Esophagus squamous epithelium (tissue), 5 donors: ENCODE measurements around the gene B3GALNT2. TPM values are rescaled to one million over a fixed set of nuclear protein-coding genes. Genes with fewer than 3 reads are reported as not detected.

Experiments
- DNase-seq: peaks from one replicate; lab custom pipeline; 2025; lab: John Stamatoyannopoulos, UW
- H3K27ac ChIP-seq, 4 donors: fragments of 200-600 bp; sonication (generic); one replicate each; pipeline ENCODE4 v1.5.1; 2016 to 2019; ENCODE audit warnings: mild to moderate bottlenecking in 1 of 4
- H3K27me3 ChIP-seq, 4 donors: fragments of 200-600 bp; sonication (generic); 1 replicate in 3 of 4; 2 replicates in 1 of 4; pipeline versions ENCODE4 v1.5.1 to v1.6.0; 2017 to 2021; ENCODE audit warnings: antibody characterized with exemption in 1 of 4
- H3K36me3 ChIP-seq, 3 donors: fragments of 200-600 bp; sonication (generic); one replicate each; pipeline ENCODE4 v1.5.1; 2016 to 2019
- H3K4me1 ChIP-seq, 3 donors: fragments of 200-600 bp; sonication (generic); one replicate each; pipeline ENCODE4 v1.5.1; 2017 to 2019
- H3K4me3 ChIP-seq, 4 donors: fragments of 200-600 bp; sonication (generic); 1 replicate in 3 of 4; 2 replicates in 1 of 4; pipeline ENCODE4 v1.5.1; 2016 to 2019; ENCODE audit warnings: mild to moderate bottlenecking in 2 of 4, moderate library complexity in 1 of 4
- H3K9me3 ChIP-seq, 3 donors: fragments of 200-600 bp; sonication (generic); one replicate each; pipeline ENCODE4 v1.5.1; 2016 to 2019
- POLR2A ChIP-seq, 4 donors: fragments of 450-650 bp; IDR thresholded peaks; one replicate each; pipeline ENCODE4 v1.6.1; 2017; ENCODE audit warnings: antibody characterized with exemption in 4 of 4, mild to moderate bottlenecking in 4 of 4, moderate library complexity in 3 of 4
- WGBS, 2 donors: methylation state at CpG; one replicate each; pipeline ENCODE4 v1.1.5; 2018; 5-methylcytosine and 5-hydroxymethylcytosine counted together
- intact Hi-C: fragments of 100-400 bp; cut with DNase I; formaldehyde crosslinking; loops from one replicate; pipeline ENCODE4 v1.15.0; 2022
- total RNA-seq, 4 donors: library from RNA; depleted of rRNA; stranded (reverse); fragments of >200 nt; gene quantifications; one replicate each; pipeline ENCODE4 v1.1.0, GENCODE V29; 2016
- TF ChIP-seq, protein P1 (sequence below), 6 experiments: fragments of 450-650 bp in 4 of 6; fragments of 200-600 bp in 2 of 6; sonication (generic) in 2 of 6; IDR thresholded peaks; one replicate each; pipeline ENCODE4 v1.5.1; 2016 to 2019; ENCODE audit warnings: antibody characterized with exemption in 6 of 6, mild to moderate bottlenecking in 4 of 6, moderate library complexity in 4 of 6
- donor health status: DM: yes; HTN: yes; CAD: no.

Gene B3GALNT2
- total RNA-seq, 4 donors from 2014 or later = 23.1 to 44.6 (median 34.4) TPM

GRCh38 chr1:235427447-235427846, 76.8 kb downstream of the B3GALNT2 start:
- no peaks in the 10 kb centered on the region for H3K27me3 ChIP-seq
- no peak for TF ChIP-seq POLR2A (IDR thresholded peaks at IDR 0.05)
- TF ChIP-seq, protein P1, sequence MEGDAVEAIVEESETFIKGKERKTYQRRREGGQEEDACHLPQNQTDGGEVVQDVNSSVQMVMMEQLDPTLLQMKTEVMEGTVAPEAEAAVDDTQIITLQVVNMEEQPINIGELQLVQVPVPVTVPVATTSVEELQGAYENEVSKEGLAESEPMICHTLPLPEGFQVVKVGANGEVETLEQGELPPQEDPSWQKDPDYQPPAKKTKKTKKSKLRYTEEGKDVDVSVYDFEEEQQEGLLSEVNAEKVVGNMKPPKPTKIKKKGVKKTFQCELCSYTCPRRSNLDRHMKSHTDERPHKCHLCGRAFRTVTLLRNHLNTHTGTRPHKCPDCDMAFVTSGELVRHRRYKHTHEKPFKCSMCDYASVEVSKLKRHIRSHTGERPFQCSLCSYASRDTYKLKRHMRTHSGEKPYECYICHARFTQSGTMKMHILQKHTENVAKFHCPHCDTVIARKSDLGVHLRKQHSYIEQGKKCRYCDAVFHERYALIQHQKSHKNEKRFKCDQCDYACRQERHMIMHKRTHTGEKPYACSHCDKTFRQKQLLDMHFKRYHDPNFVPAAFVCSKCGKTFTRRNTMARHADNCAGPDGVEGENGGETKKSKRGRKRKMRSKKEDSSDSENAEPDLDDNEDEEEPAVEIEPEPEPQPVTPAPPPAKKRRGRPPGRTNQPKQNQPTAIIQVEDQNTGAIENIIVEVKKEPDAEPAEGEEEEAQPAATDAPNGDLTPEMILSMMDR (IDR thresholded peaks at IDR 0.05) = no peak
- H3K4me3 ChIP-seq = no peak overlapping the region
- no peaks in the 10 kb centered on the region for H3K9me3 ChIP-seq
- H3K4me1 ChIP-seq = no peaks in the 10 kb centered on the region
- DNase-seq = no peak
- peaks cover 0 to 39% (median 0%) of the 10 kb centered on the region in 3 donors for H3K36me3 ChIP-seq
- H3K27ac ChIP-seq = no peak overlapping the region
- intact Hi-C loops = no loop called here
- WGBS, 2 donors = 73 to 92% methylated on average over 4 of the region's 4 CpGs

- no peak overlapping the region for H3K27ac ChIP-seq
- no peak for DNase-seq
- no peak overlapping the region for H3K4me3 ChIP-seq
- no peaks in the 10 kb centered on the region for H3K4me1 ChIP-seq
- H3K36me3 ChIP-seq = peaks cover 0 to 31% (median 0%) of the 10 kb centered on the region in 3 donors
- no peaks in the 10 kb centered on the region for H3K27me3 ChIP-seq
- TF ChIP-seq POLR2A (IDR thresholded peaks at IDR 0.05) = no peak
- TF ChIP-seq, protein P1 (IDR thresholded peaks at IDR 0.05) = no peak
- intact Hi-C loops = no loop called here
- WGBS, 2 donors = 91 to 93% methylated on average over 13 of the region's 13 CpGs
- no peaks in the 10 kb centered on the region for H3K9me3 ChIP-seq
Observed at GRCh38 chr1:235426680-235427079, 77.6 kb downstream of the B3GALNT2 start.

- H3K27me3 ChIP-seq = no peaks in the 10 kb centered on the region
- TF ChIP-seq POLR2A (IDR thresholded peaks at IDR 0.05) = no peak
- TF ChIP-seq, protein P1 (IDR thresholded peaks at IDR 0.05) = no peak
- DNase-seq = no peak
- intact Hi-C loops = no loop called here
- H3K9me3 ChIP-seq = no peaks in the 10 kb centered on the region
- no peak overlapping the region for H3K4me3 ChIP-seq
- no peaks in the 10 kb centered on the region for H3K4me1 ChIP-seq
- no peak overlapping the region for H3K27ac ChIP-seq
- 89 to 93% methylated on average over 4 of the region's 4 CpGs for WGBS, 2 donors
- H3K36me3 ChIP-seq = peaks cover 0 to 26% (median 0%) of the 10 kb centered on the region in 3 donors
Observed at GRCh38 chr1:235426143-235426542, 78.1 kb downstream of the B3GALNT2 start.

DNA sequence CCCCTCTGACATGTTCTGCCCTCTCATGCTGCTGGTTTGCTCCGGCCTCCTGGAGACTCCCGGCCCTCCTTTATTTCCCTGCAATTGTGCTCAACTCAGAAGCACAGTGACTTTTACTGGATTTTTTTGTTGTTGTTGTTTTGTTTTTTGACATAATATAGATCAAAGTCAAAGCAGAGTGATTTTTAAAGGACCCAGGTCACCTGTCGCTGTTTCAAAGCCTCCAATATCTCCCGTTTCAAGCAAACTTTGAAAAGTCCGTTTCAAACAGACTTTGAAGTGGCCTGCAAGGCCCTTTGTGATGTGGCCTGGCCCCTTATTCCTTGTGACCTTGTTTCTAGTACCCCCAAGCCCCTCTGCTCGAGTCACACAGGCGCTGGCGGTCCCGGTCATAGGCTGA, 78.9 kb downstream of the B3GALNT2 start:
- Histone ChIP-seq H3K27me3 (no peaks in the 10 kb centered on the region), H3K27ac (no peak overlapping the region), H3K9me3 (no peaks in the 10 kb centered on the region), H3K4me3 (no peak overlapping the region), H3K4me1 (no peaks in the 10 kb centered on the region), H3K36me3 (peaks cover 0 to 20% (median 0%) of the 10 kb centered on the region in 3 donors)
- intact Hi-C loops = no loop called here
- WGBS, 2 donors = 92 to 94% methylated on average over 9 of the region's 9 CpGs
- DNase-seq = no peak
- TF ChIP-seq, protein P1 (IDR thresholded peaks at IDR 0.05) = no peak
- no peak for TF ChIP-seq POLR2A (IDR thresholded peaks at IDR 0.05)

DNA sequence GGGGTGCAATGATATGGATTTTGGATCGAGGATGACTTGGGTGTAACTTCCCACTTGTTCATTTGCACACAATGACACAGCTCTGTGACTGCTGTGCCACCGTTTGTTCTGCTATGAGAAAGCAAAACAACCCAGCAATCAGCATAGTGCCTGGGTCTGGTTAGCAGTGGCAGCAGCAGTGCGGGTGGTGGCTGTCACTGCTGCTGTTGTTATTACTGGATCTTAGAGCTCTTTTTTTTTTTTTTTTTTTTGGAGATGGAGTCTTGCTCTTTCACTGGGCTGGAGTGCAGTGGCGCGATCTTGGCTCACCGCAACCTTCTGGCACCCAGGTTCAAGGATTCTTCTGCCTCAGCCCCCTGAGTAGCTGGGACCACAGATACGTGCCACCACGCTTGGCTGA, 80.2 kb downstream of the B3GALNT2 start:
- no peaks in the 10 kb centered on the region for H3K4me1 ChIP-seq
- H3K36me3 ChIP-seq = peaks cover 0 to 31% (median 0%) of the 10 kb centered on the region in 3 donors
- H3K4me3 ChIP-seq = no peak overlapping the region
- no peak for DNase-seq
- H3K27me3 ChIP-seq = no peaks in the 10 kb centered on the region
- WGBS, 2 donors = 72 to 84% methylated on average over 7 to 8 of the region's 8 CpGs
- no peak overlapping the region for H3K27ac ChIP-seq
- TF ChIP-seq, protein P1 (IDR thresholded peaks at IDR 0.05) = no peak
- no peaks in the 10 kb centered on the region for H3K9me3 ChIP-seq
- intact Hi-C loops = no loop called here
